Ovary (tissue), 3 donors: Measurements from ENCODE around the gene CSGALNACT2.

ENCODE experiments used
- EP300 ChIP-seq: sonication (generic); formaldehyde crosslinking; IDR thresholded peaks from one replicate; pipeline ENCODE4 v1.6.1; 2017; ENCODE audit warnings: antibody characterized with exemption
- POLR2A ChIP-seq: fragments of 450-650 bp; IDR thresholded peaks from one replicate; pipeline ENCODE4 v1.6.1; 2017; ENCODE audit warnings: antibody characterized with exemption, mild to moderate bottlenecking, moderate library complexity
- TF ChIP-seq, protein P1 (sequence below), 3 donors: fragments of 450-650 bp in 2 of 3; fragments of 200-600 bp in 1 of 3; IDR thresholded peaks; one replicate each; pipeline versions ENCODE4 v1.5.1 to v1.8.0; 2016 to 2022; ENCODE audit warnings: antibody characterized with exemption in 3 of 3, mild to moderate bottlenecking in 1 of 3
- donor health status: DM: no; HTN: no; CAD: no.

DNA sequence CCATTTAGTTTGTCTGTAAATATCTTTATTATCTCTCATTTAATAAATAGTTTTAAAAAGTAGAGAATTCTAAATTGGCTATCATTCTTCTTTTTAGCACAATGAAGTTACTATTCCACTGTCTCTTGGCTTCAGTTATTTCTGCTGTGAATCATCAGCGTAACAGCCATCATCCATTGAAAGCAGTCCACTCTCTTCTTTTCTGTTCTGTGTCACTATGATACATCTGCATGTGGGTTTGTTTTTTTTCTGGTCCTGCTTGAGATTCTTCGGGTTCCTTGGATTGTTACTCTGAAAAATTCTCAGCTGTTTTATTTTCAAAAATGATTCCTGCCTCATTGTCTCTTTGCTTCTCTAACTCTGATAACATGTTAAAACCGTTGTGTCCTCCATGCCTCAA, 52.5 kb downstream of the CSGALNACT2 start:
- TF ChIP-seq, protein P1, sequence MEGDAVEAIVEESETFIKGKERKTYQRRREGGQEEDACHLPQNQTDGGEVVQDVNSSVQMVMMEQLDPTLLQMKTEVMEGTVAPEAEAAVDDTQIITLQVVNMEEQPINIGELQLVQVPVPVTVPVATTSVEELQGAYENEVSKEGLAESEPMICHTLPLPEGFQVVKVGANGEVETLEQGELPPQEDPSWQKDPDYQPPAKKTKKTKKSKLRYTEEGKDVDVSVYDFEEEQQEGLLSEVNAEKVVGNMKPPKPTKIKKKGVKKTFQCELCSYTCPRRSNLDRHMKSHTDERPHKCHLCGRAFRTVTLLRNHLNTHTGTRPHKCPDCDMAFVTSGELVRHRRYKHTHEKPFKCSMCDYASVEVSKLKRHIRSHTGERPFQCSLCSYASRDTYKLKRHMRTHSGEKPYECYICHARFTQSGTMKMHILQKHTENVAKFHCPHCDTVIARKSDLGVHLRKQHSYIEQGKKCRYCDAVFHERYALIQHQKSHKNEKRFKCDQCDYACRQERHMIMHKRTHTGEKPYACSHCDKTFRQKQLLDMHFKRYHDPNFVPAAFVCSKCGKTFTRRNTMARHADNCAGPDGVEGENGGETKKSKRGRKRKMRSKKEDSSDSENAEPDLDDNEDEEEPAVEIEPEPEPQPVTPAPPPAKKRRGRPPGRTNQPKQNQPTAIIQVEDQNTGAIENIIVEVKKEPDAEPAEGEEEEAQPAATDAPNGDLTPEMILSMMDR (IDR thresholded peaks at IDR 0.05) = no peak
- TF ChIP-seq EP300 (no peak), POLR2A (no peak)
